HCEC 1CT (cell line): ENCODE measurements around the gene DLG2.

Source experiments
- DNase-seq: peaks from one replicate; pipeline ENCODE4 v3.0.0-alpha.2; 2017

The DLG2 gene

DNA sequence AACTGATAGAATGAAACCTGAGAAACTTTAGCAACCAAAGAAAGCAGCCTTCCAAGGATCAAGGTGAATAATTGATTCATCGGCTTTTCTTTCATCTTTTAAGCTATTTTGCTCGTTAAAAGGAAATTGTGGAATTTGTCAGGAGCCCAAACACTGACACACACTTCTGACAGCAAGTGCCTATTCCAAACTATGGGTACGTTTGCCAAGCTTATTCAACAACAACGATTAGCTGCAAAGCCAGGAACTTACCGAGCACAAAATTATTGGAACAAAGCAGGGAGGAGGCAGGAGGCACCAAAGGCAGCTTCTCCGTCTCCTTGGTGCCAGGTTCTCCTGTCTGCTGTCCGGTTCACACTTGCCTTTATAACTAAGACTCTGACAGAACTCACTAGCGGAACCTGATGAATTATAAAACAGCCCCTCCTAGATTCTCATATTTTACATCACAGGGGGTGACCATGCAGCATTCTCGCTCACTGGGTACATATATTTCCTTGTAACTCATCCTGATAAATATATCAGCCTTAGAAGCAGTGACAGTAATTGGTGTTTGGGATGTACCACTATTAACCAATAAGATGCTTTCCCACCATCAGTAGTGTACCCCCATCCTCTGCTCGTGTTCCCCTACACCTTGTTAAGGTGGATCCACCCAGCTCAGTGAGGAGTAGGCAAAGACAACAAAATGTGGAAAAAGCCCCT, 1945.1 kb downstream of the DLG2 start:
- no peak for DNase-seq

DNA sequence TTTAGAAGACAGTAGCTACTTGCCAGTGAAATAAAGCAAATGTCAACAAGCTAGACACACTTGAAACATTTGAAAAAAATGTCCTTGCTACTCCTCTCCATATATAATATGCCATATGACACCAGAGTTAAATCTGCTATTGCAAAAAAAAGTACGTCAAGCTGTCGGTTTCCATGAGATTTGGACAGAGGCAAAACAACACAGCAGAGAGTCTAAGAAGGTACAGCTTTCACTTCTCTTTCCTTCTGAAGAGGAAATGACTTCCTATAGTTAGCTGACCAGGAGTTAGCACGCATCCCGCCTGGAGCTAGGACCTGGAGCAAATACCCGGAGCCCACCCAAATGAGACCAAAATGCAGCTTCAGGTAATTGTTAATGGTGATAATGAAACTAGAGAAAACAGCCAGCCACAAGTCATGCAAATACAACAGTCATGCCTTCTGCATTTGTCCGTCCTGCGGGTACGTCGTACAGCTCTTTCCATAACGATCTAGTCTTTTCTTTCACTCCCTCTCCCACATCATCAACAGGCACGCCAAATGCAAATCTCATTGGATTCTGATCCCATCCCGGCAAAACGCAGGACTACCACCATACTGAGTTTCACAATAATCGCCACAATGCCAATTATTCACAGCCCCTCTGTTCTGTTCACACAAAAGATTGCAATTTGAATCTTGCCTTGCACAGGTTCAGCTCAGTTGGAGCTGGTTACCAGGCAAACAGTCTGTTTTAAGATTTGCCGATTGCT, 1945.9 kb downstream of the DLG2 start:
- no peak for DNase-seq

DNA sequence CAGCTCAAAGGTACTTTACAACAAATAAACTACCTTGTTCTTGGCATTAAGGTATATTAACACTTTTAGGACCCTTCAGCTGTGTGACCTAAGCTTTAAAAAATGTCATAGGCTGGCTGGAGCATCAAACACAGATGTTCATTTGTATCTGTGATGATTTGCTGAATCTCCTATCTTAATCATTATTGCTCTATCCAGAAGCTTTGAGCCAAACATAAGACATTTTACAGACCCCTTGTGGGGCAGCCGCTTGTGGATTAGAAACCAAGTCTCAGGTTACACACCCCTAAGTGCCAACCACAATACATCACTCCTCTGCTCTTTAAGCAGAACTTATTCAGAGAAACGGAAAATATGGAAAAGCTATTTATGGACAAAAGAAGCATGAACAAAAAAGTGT, 1946.8 kb downstream of the DLG2 start:
- DNase-seq = no peak

DNA sequence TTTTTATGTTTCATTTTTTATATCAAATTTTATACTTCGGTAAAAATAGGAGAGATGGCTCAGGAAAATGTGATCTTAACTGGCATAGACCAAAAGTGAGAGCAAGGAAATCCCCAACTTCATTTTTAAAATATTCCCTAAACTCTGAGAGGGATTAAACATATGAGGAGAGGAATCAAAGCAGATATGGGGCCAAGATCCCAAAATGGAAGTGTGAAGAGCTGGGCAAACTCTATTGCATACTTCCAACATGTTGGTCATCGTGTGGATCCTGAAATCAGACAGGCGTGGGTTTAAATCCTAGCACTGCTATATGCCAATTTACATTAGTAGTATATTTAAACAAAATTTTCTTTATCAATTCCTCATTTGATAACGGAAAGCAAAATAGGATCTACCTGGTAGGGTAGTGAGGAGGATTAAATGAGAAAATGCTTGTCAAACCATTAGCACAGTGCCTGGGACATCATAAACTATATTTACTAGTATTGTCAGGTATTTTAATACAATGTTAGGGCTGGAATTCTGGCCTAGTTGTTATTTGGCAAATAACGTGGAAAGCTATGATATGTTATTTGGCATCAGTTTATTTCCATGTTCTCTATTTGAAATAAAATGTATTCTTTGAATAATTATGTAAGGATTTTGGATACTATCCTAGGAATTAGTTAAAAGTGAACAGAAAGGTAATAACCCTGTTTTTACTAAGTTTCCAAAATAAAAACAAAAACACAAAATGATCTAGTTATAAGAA, 1948.1 kb downstream of the DLG2 start:
- DNase-seq = no peak

DNA sequence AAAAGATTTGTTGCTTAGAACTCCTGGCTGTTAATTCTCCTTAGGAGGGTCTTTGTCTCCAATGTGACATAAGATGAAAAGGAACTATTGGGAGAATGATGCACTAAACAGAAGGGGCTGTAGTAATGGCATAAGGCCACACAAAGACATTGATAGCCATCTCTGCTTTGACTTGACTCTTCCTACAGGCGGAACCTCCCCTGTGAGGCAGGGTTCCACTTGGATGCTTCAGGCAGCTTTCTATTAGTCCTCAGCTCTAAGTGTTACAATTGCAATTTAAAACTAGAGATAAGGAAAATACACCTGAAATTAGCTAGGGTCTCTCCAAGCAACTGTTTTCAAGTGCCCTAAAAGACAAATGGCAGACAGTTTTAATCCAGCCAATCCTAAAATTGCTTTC, 1949.4 kb downstream of the DLG2 start:
- DNase-seq = no peak

DNA sequence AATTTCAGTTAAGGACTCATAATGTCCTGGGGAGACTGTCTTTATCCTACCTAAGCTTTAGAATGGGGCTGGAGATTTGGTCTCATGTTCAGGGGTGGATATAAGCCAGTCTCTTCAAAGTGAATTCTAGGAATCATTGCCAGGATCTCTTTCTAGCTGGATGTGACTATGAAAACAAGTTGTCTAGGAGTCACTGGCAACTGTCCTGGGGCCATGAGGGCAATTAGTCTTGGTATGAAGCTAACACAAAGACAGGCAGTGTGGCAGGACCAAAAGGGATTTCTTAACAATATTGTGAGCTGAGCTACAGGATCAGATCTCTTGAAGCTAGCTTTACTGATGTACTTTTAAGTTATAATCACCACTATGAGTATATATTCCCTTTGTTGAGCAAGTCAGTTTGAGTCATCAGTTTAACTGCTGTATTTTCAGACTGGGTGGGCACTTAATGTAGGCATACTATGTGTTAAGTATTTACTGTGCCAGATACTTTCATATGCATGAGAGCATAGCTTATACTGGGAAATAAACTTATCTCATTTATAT, 1951.0 kb downstream of the DLG2 start:
- DNase-seq = no peak

DNA sequence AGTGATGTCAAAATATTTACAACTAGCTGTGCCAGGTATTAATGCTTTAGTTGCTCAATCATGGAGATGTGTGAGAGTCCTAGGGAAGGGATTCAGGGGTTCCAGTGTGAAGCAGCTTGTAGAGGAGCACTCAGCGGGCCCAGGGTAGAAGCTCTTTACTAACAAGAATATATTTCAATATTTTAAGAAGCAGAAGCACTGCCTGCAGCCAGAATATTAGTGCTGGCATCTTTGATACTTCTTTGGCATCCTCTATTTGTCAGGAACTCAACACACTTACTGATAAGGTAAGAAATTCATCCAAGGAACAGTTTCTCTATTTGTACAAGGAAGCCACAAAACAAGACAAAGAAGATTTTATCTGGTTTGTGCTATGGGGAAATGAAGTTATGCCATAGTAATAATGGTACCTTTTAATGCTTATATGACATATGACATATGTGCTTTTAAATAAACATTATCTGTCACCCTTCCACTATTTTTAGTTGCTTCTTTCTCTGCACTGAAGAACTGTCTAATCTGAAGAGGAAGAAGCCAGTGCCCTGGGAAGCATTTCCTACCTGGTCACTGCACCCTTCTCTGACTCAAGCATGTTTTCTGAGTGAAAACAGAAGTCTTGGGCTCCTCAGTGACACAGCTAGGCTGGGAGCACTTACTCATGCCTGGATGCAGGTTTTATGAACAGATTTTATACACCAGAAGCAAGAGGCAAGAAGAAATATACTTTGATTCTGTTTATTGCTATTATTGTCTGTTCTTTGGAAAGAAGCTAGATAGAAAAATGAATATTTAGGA, 1952.8 kb downstream of the DLG2 start:
- DNase-seq = no peak

DNA sequence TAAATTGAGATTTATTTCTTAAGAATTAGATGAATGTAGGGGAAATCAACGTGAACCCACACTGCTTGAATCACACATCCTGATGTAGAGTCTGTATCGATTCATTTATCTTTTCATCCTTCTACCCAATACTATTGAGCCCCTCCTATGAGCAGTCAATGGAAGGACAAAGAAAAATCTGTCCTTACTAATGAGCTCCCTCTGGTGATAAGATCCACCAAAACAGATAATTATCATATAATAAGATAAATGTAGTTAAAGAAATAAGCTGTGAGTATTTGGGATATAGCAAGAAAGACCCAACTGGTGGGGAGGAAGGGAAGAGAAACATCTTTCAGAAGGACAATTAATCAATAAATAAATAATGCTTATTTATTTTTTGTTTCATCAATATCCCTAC, 1955.9 kb downstream of the DLG2 start:
- DNase-seq = peak; percentile 14

DNA sequence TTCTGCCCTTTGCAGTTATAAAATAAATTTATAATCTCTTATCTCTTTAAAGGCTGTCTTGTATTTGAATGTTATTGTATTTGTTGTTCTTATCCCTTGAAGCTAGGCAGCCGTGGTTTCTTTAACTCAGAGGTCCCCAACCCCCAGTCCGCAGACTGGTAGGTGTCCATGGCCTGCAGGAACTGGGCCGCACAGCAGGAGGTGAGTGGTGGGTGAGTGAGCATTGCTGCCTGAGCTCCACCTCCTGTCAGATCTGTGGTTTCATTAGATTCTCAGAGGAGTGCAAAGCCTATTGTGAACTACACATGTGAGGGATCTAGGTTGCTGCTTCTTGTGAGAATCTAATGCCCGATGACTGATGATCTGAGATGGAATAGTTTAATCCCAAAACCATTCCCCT, 1961.0 kb downstream of the DLG2 start:
- no peak for DNase-seq

DNA sequence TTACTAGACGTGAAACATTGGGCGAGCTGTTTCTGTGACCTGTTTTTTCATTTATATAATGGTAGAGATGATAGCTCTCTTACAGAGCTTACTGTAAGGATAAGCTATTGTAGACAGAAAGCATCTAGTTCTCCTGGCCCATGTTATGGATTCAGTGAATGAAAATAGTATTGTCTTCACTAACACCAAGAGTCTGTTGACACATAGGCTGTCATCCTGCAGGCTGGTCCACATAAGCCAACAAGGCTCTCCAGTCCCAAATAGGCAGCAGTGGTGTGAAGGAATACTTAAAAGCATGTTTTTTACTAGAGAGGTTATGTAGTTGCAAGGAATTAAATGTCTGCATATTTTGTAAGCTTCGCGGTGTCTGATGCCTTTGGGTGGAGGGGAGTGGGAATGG, 1963.2 kb downstream of the DLG2 start:
- DNase-seq = no peak

DNA sequence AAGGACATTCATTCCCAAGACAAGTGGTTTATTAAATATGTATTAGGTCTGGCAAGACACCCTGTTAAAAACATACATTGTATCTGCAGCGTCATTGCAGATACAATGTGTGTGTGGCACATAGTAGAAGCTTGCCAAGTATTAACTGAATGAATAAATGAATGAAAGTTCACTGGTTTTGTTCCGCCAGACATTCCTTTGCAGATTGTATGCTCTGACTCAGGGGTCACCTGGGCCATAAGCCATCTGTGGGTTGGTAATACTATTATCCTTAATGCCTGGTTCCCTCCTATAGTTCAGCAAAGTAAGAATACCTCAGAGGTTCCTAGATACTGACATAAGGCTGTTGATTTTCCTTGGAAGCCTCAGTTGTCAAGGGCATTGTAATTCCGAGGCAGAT, 1963.7 kb downstream of the DLG2 start:
- no peak for DNase-seq

DNA sequence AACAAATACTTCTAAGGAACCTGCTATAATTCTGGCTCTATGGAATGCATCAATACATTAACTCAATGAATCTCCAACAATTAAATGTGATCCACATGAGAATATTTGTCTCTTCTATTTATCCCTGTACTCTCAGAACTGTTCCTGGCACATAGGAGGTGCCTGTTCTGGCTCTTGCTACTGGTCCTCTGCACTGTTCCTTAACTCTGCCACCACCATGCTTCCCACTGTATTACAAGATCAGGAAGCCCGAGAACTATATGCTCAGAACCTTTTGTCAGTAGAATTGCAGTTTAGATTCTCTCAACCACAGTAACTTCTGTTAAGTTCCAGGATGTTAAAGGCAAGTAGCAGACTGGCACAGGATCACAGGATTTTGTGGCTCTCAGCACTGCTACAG, 1964.7 kb downstream of the DLG2 start:
- no peak for DNase-seq

DNA sequence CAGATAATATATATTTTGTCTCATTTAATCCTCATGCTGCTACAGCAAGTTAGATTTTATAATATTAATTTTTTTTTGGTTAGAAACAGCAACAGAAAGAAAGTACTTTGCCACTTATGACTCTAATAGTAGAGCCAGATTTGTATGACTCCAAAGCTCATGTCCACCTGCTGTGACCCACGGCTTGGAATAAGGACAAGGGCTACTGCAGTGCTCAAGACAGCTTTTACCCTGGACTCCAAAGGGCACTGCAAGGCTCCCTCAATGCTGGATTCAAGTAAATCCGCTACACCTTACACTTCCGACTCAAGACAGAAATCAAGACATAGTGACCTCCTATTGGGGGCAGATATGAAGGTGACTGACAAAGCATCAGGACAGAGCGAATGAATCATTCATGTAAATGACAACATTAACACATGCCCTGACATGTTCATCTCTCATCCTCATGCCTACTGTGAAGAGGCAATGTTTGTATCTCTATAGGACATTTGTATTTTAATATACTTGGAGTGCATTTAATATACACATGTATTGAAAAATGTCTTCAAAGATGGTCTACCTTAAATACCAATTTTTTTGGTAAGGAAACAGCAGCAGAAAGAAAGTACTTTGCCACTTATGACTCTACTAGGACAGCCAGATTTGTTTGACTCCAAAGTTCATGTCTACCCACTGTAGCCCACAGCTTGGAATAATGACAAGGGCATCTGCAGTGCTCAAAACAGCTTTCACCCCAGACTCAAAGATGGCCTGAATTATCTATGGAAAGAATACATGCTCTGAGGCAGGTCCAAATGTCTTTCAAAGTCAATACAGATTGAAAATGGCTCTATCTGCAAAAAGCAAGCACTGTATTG, 1965.4 kb downstream of the DLG2 start:
- no peak for DNase-seq

DNA sequence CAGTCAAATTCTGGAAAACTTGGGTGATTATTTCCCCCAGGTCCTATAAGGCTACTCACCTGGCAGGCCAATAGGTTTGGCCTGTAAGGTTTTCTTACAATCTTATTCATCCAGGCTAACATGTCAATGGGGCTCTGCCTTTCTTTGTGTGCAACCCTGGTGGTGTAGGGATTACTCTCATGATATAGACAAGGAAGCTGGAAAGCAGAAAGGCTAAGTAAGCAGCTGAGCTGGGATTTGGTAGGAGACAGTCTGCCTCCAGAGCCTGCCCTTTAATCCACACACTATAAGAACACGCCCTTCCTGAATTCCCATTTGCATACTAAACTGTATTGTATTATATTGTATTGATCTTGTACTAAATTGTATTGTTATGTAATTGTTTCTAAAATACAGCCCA, 1967.7 kb downstream of the DLG2 start:
- no peak for DNase-seq

DNA sequence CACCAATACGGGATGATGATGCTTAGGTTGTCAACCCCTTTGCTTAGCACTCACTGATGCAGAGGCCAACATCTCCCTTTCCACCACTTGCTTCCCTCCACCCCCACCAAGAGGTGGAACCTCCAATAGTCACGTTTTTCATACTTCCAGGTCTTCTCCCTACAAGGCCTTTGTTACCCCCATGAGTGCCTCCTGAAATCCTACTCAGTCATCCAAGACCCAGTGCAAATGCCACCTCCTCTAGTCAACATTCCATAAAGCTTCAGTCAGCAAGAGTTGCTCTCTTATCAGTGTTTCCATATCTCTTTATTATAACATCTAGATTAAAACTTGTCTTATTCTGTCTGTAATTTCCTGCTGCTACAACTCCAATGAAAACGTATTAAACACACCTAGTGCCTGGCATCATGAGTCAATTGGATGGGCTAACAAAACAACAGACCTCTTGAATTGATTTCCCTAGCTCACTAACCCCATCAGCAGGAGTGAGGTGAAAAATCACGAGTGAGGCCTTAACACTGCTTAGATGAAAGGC, 1970.3 kb downstream of the DLG2 start:
- DNase-seq = no peak

DNA sequence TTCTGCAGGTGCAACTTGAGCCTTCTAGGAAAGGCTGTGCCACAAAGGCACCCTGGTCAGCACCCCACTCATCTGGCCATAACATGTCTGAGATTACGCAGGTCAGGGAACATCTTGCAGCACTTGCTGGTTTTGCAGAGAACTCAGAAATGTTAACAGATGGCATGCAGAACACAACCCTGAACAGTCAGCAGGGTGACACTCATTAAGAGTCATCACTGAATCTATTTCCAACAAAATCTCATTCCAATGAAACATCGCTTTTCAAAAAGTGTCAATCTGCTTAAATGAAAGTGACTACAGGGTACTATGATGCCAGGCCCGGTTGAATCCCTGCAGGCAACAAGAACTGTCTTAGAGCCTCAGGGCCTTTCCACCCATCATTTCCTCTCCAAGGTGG, 1971.2 kb downstream of the DLG2 start:
- no peak for DNase-seq

DNA sequence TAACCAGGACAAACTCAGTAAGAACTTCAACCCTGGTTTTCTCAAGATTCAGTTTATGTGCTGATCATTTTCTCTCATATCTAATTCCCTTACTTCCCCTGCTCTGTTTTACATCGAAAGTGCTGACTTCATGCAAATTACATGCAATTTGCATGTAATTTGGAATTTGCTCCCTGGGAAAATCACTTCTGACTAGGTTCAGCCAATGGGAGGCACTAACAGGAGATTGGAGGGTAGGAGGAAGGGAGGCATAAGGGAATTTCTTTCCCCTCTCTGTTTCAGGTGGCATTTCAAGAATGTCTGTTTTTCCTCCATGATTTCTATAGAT, 1977.7 kb downstream of the DLG2 start:
- no peak for DNase-seq

DNA sequence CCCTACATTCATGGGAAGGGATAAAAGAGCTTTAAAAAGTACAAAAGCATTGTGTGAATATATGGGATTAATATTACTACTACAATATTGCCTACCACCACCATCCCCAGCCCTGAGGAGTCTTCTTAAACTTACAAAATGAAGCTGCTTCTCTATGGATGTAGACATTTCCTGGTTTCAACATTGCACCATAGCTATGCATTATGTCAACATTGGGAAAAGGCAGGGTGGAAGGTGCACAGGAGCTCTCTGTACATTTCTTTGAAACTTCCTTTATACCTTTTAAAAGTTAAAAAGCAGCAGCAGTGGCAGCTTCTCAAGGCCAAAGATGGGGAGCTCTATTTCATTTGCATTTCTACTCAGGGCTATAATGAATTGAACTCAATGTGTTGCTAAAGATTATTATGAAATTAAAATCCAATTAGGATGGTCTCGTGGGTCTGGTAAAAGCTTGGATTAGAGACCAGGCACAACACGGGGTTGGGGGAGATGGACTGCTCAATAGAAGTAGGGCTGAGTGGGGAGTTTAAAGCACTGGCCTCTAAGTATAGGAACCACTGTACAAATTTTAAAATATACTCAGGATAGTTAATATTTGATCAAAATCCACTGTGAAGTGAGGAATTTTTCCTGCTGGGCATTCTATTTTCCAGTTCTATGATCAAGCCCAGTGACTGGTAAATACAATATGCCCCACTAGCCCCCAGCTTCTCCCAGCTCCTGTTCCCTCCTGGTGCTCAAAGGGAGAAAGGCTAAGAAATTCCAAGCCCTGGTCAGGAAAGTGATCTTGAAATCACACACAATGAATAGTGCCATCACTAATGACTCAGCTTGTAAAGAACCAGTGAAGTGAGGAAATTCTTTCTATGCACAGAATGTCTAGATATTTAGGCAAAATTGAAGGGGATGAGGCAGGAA, 1978.3 kb downstream of the DLG2 start:
- no peak for DNase-seq

DNA sequence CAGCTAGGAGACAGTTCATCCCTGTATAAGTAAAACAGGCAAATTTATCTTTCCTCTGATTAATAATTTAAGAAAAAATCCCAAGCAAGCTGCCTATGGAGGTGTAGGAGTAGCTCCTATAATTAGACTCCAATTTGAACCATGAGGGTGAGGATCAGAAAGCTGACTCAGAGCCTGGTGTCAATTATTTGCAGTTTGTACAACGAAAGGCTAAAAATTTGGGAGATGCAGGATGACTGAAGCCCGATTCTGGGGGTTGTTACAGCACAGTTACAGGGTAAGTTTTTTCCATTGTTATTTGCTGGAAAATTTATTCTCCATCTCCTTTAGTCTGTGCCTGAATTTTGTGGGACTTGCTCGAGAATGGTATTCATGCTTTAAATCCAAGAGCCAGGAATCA, 1981.6 kb downstream of the DLG2 start:
- DNase-seq = no peak

DNA sequence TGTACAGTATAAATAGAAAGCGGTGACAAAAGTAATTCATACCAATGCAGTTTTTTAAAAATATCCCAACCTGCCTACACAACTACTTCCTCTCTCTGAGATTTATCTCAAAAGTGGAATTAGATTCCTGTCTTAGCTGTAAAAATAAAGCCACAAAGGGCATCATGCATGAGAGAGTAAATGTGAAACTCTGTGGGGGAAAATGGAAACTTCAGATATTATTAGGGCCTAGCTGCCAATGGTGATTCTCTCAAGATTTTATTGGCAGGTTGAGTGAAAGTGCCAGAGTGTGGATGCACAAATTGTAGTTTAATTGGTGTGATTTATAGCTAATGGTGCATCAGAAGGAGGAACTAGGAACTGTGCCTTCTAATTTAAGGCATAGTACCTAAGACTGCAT, 1984.0 kb downstream of the DLG2 start:
- no peak for DNase-seq

DNA sequence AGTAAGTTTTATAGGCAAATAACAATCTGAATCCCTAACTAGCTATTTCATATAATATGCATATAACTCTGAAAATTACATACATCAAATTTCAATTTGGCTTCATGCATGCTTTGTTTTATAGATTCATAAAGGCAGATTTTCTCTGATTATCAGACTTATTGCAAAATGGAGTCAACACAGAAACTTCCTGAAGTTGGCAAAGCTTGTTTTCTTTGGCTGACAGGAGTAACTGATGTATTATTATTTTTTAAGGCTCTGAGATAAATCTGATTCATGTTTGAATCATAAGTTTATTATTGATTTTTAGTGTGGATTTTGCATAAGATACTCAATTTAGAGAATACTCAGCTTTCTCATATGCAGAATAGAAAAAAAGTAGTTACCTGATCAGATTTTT, 1984.6 kb downstream of the DLG2 start:
- no peak for DNase-seq
